DOHH2 (cell line): ENCODE results near the gene SYT11.

Experiments used
- H3F3A ChIP-seq: fragments of 200-600 bp; sonication (generic), shearing (Covaris generic); 2 replicates; pipeline ENCODE4 v1.6.0; 2016; ENCODE audit warnings: antibody characterized with exemption, mild to moderate bottlenecking; ENCODE audit not compliant: control insufficient read depth, insufficient read depth
- H3K27ac ChIP-seq: fragments of 200-600 bp; sonication (generic); 2 replicates; pipeline ENCODE4 v1.5.1; 2014; ENCODE audit warnings: low read depth, mild to moderate bottlenecking, low read length, moderate library complexity
- H3K27me3 ChIP-seq: fragments of 200-600 bp; sonication (generic); 2 replicates; pipeline ENCODE4 v1.6.1; 2014; ENCODE audit warnings: mild to moderate bottlenecking, low read length, mixed read lengths; ENCODE audit not compliant: control insufficient read depth
- H3K36me3 ChIP-seq: fragments of 200-600 bp; sonication (generic); 2 replicates; pipeline ENCODE4 v1.6.1; 2014; ENCODE audit warnings: mild to moderate bottlenecking, low read length, moderate library complexity, mixed read lengths; ENCODE audit not compliant: control insufficient read depth
- H3K4me1 ChIP-seq: fragments of 200-600 bp; sonication (generic); 2 replicates; pipeline ENCODE4 v1.6.1; 2014; ENCODE audit warnings: mild to moderate bottlenecking, low read length, mixed read lengths; ENCODE audit not compliant: control insufficient read depth
- H3K4me2 ChIP-seq: fragments of 200-600 bp; sonication (generic); 2 replicates; pipeline ENCODE4 v1.6.0; 2014; ENCODE audit warnings: mild to moderate bottlenecking, low read length, moderate library complexity
- H3K4me3 ChIP-seq: fragments of 200-600 bp; sonication (generic); 2 replicates; pipeline ENCODE4 v1.5.1; 2014; ENCODE audit warnings: mild to moderate bottlenecking, low read length, mixed read lengths
- H3K79me2 ChIP-seq: fragments of 200-600 bp; sonication (generic); 2 replicates; pipeline ENCODE4 v1.6.1; 2014; ENCODE audit warnings: mild to moderate bottlenecking, low read length, mixed read lengths; ENCODE audit not compliant: control insufficient read depth
- H3K9me2 ChIP-seq: fragments of 200-600 bp; sonication (generic); replicated peaks from 2 replicates; pipeline ENCODE4 v1.6.1; 2014; ENCODE audit warnings: mild to moderate bottlenecking, low read length, mixed read lengths; ENCODE audit not compliant: control insufficient read depth
- H3K9me3 ChIP-seq: fragments of 200-600 bp; sonication (generic); 2 replicates; pipeline ENCODE4 v1.6.1; 2014; ENCODE audit warnings: antibody characterized with exemption, low read length, mixed read lengths; ENCODE audit not compliant: control insufficient read depth, insufficient read depth
- H4K20me1 ChIP-seq: fragments of 200-600 bp; sonication (generic); 2 replicates; pipeline ENCODE4 v1.6.0; 2014; ENCODE audit warnings: low read depth, mild to moderate bottlenecking, antibody characterized with exemption, low read length, moderate library complexity; ENCODE audit not compliant: control insufficient read depth, insufficient read depth
- EZH2phosphoT487 ChIP-seq: fragments of 200-600 bp; sonication (generic); IDR thresholded peaks from 2 replicates; pipeline ENCODE4 v1.6.1; 2017; ENCODE audit warnings: borderline replicate concordance, mild to moderate bottlenecking, antibody characterized with exemption, low read length, moderate library complexity, mixed read lengths
- TF ChIP-seq, protein P1 (sequence below): fragments of 200-600 bp; sonication (generic); IDR thresholded peaks from one replicate; pipeline ENCODE4 v1.5.1; 2014; ENCODE audit warnings: antibody characterized with exemption, mild to moderate bottlenecking, low read depth, low read length; ENCODE audit not compliant: poor library complexity, severe bottlenecking

Gene SYT11

DNA sequence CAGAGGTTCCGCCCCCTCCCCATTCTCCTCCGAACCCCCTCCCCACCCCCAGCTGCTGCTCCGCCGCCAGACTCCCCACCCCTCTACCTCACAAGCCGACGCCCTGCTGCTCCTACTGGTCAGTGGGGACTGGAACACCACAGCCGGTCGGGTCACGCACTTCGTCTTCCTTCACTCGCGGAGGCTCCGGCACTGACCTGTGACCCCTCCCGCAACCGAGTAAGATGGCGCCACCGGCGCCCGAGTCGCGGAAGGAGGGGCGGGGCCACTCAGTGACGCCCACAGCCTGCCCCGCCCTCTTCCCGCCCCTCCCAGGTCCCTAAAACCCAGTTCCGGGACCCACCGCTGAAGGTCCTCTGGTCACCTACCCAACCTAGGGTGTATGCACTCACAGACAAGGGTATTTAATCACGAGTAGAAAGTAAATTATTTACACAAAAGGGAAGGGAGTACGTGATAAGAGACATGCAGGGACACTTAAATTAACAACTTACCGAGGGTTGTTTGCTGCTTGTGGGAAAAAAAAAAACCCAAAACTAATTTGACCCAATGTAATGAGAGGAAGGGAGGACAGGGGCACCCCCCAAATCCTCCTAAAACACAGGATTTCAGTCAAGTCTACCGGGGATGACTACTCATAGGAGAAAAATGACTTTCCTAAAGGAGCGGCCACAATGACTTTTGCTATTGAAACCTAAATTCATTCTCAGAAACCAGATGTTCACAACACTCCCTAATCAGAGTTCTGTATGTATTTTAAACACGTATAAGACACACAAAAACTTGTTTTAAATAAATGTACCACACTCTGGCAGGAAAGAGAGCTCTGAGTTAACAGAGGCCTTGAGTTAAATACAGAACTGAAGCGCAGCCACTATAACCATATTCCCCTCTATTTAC, 52.0 kb downstream of the SYT11 start, which contains the start of gene RIT1:
Gene RIT1, minus strand, starts transcription at position 194 of the 900 bp plus-strand sequence. CDS start 588 bp downstream, outside the sequence.
- Histone ChIP-seq H3K79me2 (peaks cover 19% of the 10 kb centered on the region), H3K9me2 (no peaks in the 10 kb centered on the region), H3K4me3 (peak within 1 kb of the TSS; percentile 85), H3K4me2 (peak within 1 kb of the TSS; percentile 95), H3K9me3 (no peaks in the 10 kb centered on the region), H3K27me3 (no peaks in the 10 kb centered on the region), H3K36me3 (peaks cover 82% of the 10 kb centered on the region), H3K27ac (peak within 1 kb of the TSS; percentile 54), H3K4me1 (peaks cover 20% of the 10 kb centered on the region), H4K20me1 (no peaks in the 10 kb centered on the region), H3F3A (peaks cover 46% of the 10 kb centered on the region)
- TF ChIP-seq, protein P1, sequence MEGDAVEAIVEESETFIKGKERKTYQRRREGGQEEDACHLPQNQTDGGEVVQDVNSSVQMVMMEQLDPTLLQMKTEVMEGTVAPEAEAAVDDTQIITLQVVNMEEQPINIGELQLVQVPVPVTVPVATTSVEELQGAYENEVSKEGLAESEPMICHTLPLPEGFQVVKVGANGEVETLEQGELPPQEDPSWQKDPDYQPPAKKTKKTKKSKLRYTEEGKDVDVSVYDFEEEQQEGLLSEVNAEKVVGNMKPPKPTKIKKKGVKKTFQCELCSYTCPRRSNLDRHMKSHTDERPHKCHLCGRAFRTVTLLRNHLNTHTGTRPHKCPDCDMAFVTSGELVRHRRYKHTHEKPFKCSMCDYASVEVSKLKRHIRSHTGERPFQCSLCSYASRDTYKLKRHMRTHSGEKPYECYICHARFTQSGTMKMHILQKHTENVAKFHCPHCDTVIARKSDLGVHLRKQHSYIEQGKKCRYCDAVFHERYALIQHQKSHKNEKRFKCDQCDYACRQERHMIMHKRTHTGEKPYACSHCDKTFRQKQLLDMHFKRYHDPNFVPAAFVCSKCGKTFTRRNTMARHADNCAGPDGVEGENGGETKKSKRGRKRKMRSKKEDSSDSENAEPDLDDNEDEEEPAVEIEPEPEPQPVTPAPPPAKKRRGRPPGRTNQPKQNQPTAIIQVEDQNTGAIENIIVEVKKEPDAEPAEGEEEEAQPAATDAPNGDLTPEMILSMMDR: no peak
- no peak for TF ChIP-seq EZH2phosphoT487

DNA sequence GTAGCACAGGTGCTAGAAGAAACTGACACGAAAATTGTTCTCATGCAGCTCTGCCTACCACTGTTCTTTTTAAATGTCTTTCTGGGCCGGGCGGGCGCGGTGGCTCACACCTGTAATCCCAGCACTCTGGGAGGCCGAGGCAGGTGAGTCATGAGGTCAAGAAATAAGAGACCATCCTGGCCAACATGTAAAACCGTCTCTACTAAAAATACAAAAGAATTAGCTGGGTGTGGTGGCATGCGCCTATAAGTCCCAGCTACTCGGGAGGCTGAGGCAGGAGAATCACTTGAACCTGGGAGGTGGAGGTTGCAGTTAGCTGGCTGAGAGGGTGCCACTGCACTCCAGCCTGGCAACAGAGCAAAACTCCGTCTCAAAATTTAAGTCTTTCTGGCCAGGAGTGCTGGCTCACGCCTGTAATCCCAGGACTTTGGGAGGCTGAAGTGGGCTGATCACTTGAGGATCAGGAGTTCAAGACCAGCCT, 52.7 kb downstream of the SYT11 start:
- peaks cover 53% of the 10 kb centered on the region for H3F3A ChIP-seq
- H3K36me3 ChIP-seq: peaks cover 88% of the 10 kb centered on the region
- no peaks in the 10 kb centered on the region for H3K9me2 ChIP-seq
- H3K4me2 ChIP-seq: peak overlapping the region; percentile 95
- no peaks in the 10 kb centered on the region for H3K27me3 ChIP-seq
- H3K9me3 ChIP-seq: no peaks in the 10 kb centered on the region
- peaks cover 20% of the 10 kb centered on the region for H3K4me1 ChIP-seq
- TF ChIP-seq, protein P1: no peak
- no peak for TF ChIP-seq EZH2phosphoT487
- peak overlapping the region; percentile 54 for H3K27ac ChIP-seq
- H3K4me3 ChIP-seq: no peak overlapping the region
- no peaks in the 10 kb centered on the region for H4K20me1 ChIP-seq
- H3K79me2 ChIP-seq: peaks cover 21% of the 10 kb centered on the region

DNA sequence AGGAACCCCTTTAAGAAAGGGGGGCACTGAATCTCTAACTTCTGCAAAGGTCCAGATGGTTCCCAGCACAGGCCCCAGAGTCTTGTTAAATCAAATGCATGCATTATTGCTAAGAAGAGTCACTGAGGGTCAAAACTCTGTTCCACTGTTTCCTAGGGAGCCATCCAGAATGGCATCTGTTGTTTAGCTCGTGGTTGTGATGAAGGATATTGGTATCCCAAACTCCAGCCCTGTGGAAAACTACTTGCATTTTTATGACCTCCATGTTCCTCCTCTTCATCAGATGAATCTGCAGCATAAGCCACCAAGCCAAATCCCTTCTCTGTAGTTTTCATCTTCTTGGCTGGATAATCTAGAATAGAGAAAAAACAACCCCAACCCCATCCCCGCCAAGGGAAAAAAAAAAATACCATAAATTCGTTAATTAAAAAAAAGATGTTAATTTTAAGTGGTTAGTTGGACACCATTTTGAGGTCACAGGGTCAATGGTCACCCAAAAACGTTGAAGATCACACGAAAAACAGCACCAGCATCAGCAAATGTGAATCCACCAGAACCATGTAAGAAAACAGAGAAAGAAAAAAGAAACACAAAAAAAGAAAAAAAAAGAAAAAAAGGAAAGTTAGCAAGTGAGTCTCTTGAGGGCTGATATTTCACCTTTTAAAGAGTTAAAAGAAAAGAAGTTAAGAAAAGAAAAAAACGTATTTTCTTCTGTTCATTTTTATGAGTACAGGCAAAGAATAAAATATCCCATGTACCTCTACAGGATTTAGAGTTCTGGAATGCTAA, 54.8 kb downstream of the SYT11 start:
- H3K4me1 ChIP-seq: peaks cover 20% of the 10 kb centered on the region
- H3K4me2 ChIP-seq: no peak overlapping the region
- H3F3A ChIP-seq: peaks cover 62% of the 10 kb centered on the region
- no peaks in the 10 kb centered on the region for H3K9me3 ChIP-seq
- H3K27me3 ChIP-seq: no peaks in the 10 kb centered on the region
- no peaks in the 10 kb centered on the region for H3K9me2 ChIP-seq
- H4K20me1 ChIP-seq: no peaks in the 10 kb centered on the region
- no peak overlapping the region for H3K27ac ChIP-seq
- no peak for TF ChIP-seq EZH2phosphoT487
- TF ChIP-seq, protein P1: no peak
- no peak overlapping the region for H3K4me3 ChIP-seq
- H3K36me3 ChIP-seq: peaks cover 94% of the 10 kb centered on the region
- peaks cover 25% of the 10 kb centered on the region for H3K79me2 ChIP-seq
